Ectodermal cell (in vitro differentiated cells): ENCODE data around the gene CYP2C18.

Source experiments
- H3K27ac ChIP-seq: 2 replicates; pipeline ENCODE4 v1.7.0; 2013; ENCODE audit warnings: mild to moderate bottlenecking, low read depth, low read length; ENCODE audit not compliant: insufficient read depth, poor library complexity, severe bottlenecking
- H3K27me3 ChIP-seq: 2 replicates; pipeline ENCODE4 v1.7.0; 2013; ENCODE audit warnings: mild to moderate bottlenecking, low read length; ENCODE audit not compliant: insufficient read depth, control insufficient read depth, poor library complexity, severe bottlenecking
- H3K36me3 ChIP-seq: one replicate; pipeline ENCODE4 v1.7.0; 2013; ENCODE audit warnings: low read length; ENCODE audit not compliant: control insufficient read depth, insufficient read depth
- H3K4me1 ChIP-seq: one replicate; pipeline ENCODE4 v1.7.0; 2013; ENCODE audit warnings: low read length; ENCODE audit not compliant: control insufficient read depth, insufficient read depth
- H3K4me3 ChIP-seq: 2 replicates; pipeline ENCODE4 v1.7.0; 2013; ENCODE audit warnings: low read depth, low read length, control low read depth; ENCODE audit not compliant: insufficient read depth
- H3K9me3 ChIP-seq: 2 replicates; pipeline ENCODE4 v1.7.0; 2013; ENCODE audit warnings: mild to moderate bottlenecking, low read length, moderate library complexity; ENCODE audit not compliant: control insufficient read depth
- WGBS, 2 experiments: methylation state at CpG; one replicate each; pipeline ENCODE4 v1.1.7; 2013; ENCODE audit warnings: missing lambda C conversion rate in 2 of 2; 5-methylcytosine and 5-hydroxymethylcytosine counted together

The CYP2C18 gene

GRCh38 chr10:94784256-94784655 is 100.7 kb downstream of the CYP2C18 start:
- no peaks in the 10 kb centered on the region for H3K36me3 ChIP-seq
- no peak overlapping the region for H3K4me3 ChIP-seq
- no peak overlapping the region for H3K27ac ChIP-seq
- H3K27me3 ChIP-seq = no peaks in the 10 kb centered on the region
- no peaks in the 10 kb centered on the region for H3K9me3 ChIP-seq
- no peaks in the 10 kb centered on the region for H3K4me1 ChIP-seq

GRCh38 chr10:94785211-94785610 is 101.7 kb downstream of the CYP2C18 start:
- no peaks in the 10 kb centered on the region for H3K27me3 ChIP-seq

More at GRCh38 chr10:94785211-94785610, 101.7 kb downstream of the CYP2C18 start:
- Histone ChIP-seq H3K4me1 (no peaks in the 10 kb centered on the region), H3K27ac (no peak overlapping the region), H3K9me3 (no peaks in the 10 kb centered on the region), H3K4me3 (no peak overlapping the region), H3K36me3 (no peaks in the 10 kb centered on the region)
- 93% methylated on average over 1 of the region's 2 CpGs; no CpG with 5 or more reads in 1 of the 2 experiments for WGBS, 2 experiments
